Right lobe of liver (tissue), 6 donors: ENCODE data around the gene UBE2H. TPM values are rescaled to one million over a fixed set of nuclear protein-coding genes. Genes with fewer than 3 reads are reported as not detected.
A peak's percentile ranks its signal among the peaks of the same experiment; 100 is the strongest.
"Not testable (repeated sequence)": the region's sequence is repeated elsewhere in the genome, so short reads cannot be mapped to it uniquely, and the experiment has no call there.

Experiments used
- ATAC-seq, 4 donors: fragments of 200-7000 bp; cut with Tn5 transposase; one replicate each; pipeline ENCODE4 v1.9.1; 2020; ENCODE audit warnings: mild to moderate bottlenecking in 4 of 4, moderate library complexity in 4 of 4
- DNase-seq, 3 donors: peaks; one replicate each; pipeline ENCODE4 v3.0.0-alpha.2; 2020
- H3K27ac ChIP-seq, 3 donors: fragments of 200-600 bp; one replicate each; pipeline ENCODE4 v1.8.0; 2022
- H3K27me3 ChIP-seq, 2 donors: fragments of 200-600 bp; one replicate each; pipeline ENCODE4 v1.8.0; 2022
- H3K36me3 ChIP-seq, 4 donors: fragments of 200-600 bp; sonication (generic) in 1 of 4; one replicate each; pipeline versions ENCODE4 v1.5.1 to v1.8.0; 2017 to 2022; ENCODE audit warnings: control low read depth in 1 of 4
- H3K4me1 ChIP-seq, 4 donors: fragments of 200-600 bp; sonication (generic) in 1 of 4; one replicate each; pipeline versions ENCODE4 v1.5.1 to v1.8.0; 2017 to 2022; ENCODE audit warnings: control low read depth in 1 of 4
- H3K4me3 ChIP-seq, 3 donors: fragments of 200-600 bp; one replicate each; pipeline ENCODE4 v1.8.0; 2022
- H3K9me3 ChIP-seq, 4 donors: fragments of 200-600 bp; sonication (generic) in 1 of 4; one replicate each; pipeline versions ENCODE4 v1.5.1 to v1.8.0; 2017 to 2022; ENCODE audit warnings: control low read depth in 1 of 4
- CTCF ChIP-seq, 4 donors: fragments of 200-600 bp in 3 of 4; fragments of 450-650 bp in 1 of 4; IDR thresholded peaks; one replicate each; pipeline versions ENCODE4 v1.5.1 to v1.8.0; 2016 to 2022; ENCODE audit warnings: antibody characterized with exemption in 4 of 4, mild to moderate bottlenecking in 2 of 4
- POLR2A ChIP-seq: fragments of 450-650 bp; IDR thresholded peaks from one replicate; pipeline ENCODE4 v1.6.1; 2017; ENCODE audit warnings: antibody characterized with exemption, mild to moderate bottlenecking
- WGBS: methylation state at CpG from one replicate; pipeline ENCODE4 v1.1.6; 2018; ENCODE audit warnings: low coverage, low lambda C conversion rate; ENCODE audit not compliant: insufficient coverage; ENCODE audit errors: missing lambda C conversion rate; 5-methylcytosine and 5-hydroxymethylcytosine counted together
- intact Hi-C, 2 donors: fragments of 100-400 bp; cut with DNase I; formaldehyde crosslinking; loops; one replicate each; pipeline versions ENCODE4 v1.11.2 to v1.14.1; 2022
- total RNA-seq, 6 experiments: library from RNA; depleted of rRNA in 2 of 6; stranded (reverse); fragments of >200 nt in 2 of 6; fragmentation: NEBNext Ultra II Directional in 3 of 6; extraction: Animal tissue kit (Norgen Biotek cat#: 25700) in 3 of 6; gene quantifications; one replicate each; pipeline versions ENCODE4 v1.1.0 to v1.2.4, GENCODE V29; 2016 to 2023
- donor health status: DM: no; HTN: yes; CAD: no.
- donor health status: DM: no; HTN: no; CAD: no.
- donor health status: DM: no; HTN: no; CAD: no.
- donor health status: DM: no; HTN: yes; CAD: no.
- donor health status: DM: no; HTN: yes; CAD: no.

The UBE2H gene
- total RNA-seq, 6 experiments from 2014 or later = 27.4 to 47.0 (median 35.6) TPM

GRCh38 chr7:129825209-129825970 lies 127.4 kb downstream of the UBE2H start:
- DNase-seq (peak; percentile 91 to 94 (median 92)), ATAC-seq (peak; percentile 82 to 94 (median 88))
- Histone ChIP-seq H3K27me3 (no peaks in the 10 kb centered on the region), H3K9me3 (no peaks in the 10 kb centered on the region), H3K27ac (no peak overlapping the region), H3K4me3 (peak overlapping the region; percentile 44 to 68 (median 55)), H3K4me1 (peaks cover 0 to 14% (median 2%) of the 10 kb centered on the region in 4 donors), H3K36me3 (no peaks in the 10 kb centered on the region)
- 1% methylated on average over 32 of the region's 52 CpGs for WGBS
- no peak for TF ChIP-seq POLR2A
- peak; percentile 54 to 97 (median 92) for TF ChIP-seq CTCF (IDR thresholded peaks at IDR 0.05)
- intact Hi-C loops = loop anchor here (10.0 kb wide), 2 partner anchors 161 to 179 kb away; no protein-coding TSS in a partner anchor

DNA sequence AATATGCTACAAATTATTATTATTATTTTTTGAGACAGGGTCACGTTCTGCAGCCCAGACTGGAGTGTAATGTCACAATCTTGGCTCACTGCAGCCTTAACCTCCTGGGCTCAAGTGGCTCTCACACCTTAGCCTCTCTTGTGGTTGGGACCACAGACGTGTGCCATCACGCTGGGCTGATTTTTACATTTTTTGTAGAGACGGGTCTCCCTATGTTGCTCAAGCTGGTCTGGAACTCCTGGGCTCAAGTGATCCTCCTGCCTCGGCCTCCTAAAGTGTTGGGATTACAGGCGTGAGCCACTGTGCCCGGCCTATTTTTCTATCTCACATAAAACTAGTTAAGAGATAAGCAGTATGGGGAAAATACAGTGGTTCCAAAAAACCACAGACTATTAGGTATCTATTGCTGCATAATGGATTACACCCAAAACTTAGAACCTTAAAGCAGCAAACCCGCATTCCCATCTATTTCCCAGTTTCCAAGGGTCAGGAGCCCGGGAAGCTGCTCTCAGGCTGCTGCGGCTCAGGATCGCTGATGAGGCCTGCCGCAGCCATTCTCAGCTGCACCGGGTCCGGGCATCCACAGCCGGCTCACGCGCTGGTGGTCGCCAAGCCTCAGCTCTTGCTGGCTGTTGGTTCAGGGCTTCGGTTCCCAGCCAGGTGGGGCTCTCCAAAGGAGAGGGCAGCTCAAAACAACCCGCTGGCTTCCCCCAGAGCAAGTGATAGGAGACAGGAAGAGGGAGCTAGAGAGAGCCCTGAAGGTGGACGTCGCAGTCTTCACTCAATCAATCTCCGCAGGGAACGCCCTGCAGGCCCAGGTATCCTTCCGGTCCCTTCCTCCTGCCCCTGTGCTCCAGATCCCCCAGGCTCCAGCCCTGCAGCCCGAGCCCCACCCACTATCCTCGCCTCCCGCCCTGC lies 128.2 kb downstream of the UBE2H start:
- Histone ChIP-seq H3K4me1 (peaks cover 0 to 11% (median 0%) of the 10 kb centered on the region in 4 donors), H3K36me3 (no peaks in the 10 kb centered on the region), H3K27ac (no peak overlapping the region), H3K27me3 (no peaks in the 10 kb centered on the region), H3K4me3 (peak overlapping the region; percentile 44 to 68 (median 55)), H3K9me3 (no peaks in the 10 kb centered on the region)
- TF ChIP-seq CTCF (IDR thresholded peaks at IDR 0.05) = peak in 1 of 4 donors; percentile 6
- TF ChIP-seq POLR2A = no peak
- WGBS = 61% methylated on average over 16 of the region's 28 CpGs
- DNase-seq (peak in 1 of 3 donors; percentile 49), ATAC-seq (peak; percentile 2 to 29 (median 11))
- intact Hi-C loops = loop anchor here (10.0 kb wide), 2 partner anchors 160 to 180 kb away; no protein-coding TSS in a partner anchor

DNA sequence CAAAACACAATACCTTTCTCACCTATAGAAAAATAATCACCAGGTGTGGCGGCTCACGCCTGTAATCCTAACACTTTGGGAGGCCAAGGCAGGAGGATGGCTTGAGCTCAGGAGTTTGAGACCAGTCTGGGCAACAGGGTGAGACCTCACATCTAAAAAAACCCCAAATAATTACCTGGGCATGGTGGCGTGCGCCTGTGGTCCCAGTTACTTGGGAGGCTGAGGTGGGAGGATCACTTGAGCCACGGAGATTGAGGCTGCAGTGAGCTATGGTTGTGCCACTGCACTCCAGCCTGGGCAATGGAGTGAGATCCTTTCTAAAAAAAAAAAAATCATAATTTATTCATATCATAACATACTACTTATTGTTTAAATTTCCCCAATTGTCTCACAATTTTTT lies 129.6 kb downstream of the UBE2H start:
- 92% methylated on average over 3 of the region's 5 CpGs for WGBS
- DNase-seq, ATAC-seq: not testable (repeated sequence)

DNA sequence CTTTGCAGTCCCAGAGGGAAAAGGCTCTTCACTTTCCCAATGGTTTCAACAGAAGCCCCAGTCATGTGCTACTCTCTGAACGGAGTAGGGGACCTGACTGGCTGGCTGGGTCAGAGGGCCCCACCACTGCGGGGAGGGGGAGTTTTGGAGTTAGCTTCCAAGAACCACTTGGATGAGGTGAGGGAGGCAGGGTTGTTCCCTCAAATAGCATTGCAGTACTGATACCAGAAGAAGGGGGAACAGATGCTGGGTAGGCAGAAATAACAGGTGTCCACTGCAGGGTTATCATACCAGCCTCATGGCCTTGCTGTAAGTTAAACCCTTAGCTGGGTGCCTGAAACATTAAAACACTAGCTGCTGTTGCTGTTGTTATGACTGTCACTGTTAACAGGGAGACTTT lies 131.3 kb downstream of the UBE2H start:
- no peak for ATAC-seq
- intact Hi-C loops = loop anchor here (10.0 kb wide), 2 partner anchors 157 to 183 kb away; no protein-coding TSS in a partner anchor
- no peak overlapping the region for H3K4me3 ChIP-seq

More for the DNA sequence above, 129.6 kb downstream of the UBE2H start:
- intact Hi-C loops = loop anchor here (10.0 kb wide), 2 partner anchors 158 to 182 kb away; no protein-coding TSS in a partner anchor
- H3K36me3 ChIP-seq, H3K27me3 ChIP-seq, H3K9me3 ChIP-seq, H3K4me3 ChIP-seq, H3K27ac ChIP-seq: not testable (repeated sequence)
- H3K4me1 ChIP-seq = peaks cover 0 to 11% (median 0%) of the 10 kb centered on the region in 4 donors

More for the DNA sequence above, 131.3 kb downstream of the UBE2H start:
- DNase-seq = no peak
- Histone ChIP-seq H3K9me3 (no peaks in the 10 kb centered on the region), H3K27me3 (no peaks in the 10 kb centered on the region), H3K27ac (no peak overlapping the region), H3K4me1 (peaks cover 0 to 11% (median 0%) of the 10 kb centered on the region in 4 donors), H3K36me3 (no peaks in the 10 kb centered on the region)
- no CpG with 5 or more reads among the region's 2 CpGs for WGBS
- TF ChIP-seq CTCF (IDR thresholded peaks at IDR 0.05) (no peak), POLR2A (no peak)
